Measurements from ENCODE around the gene CAPG.

GRCh38 chr2:85378257-85378656, 31.9 kb downstream of the CAPG start:
- TF ChIP-seq CTCF (conservative IDR thresholded peaks at IDR 0.05; ENCODE audit: low read length) (no peak), EZH2phosphoT487 (IDR thresholded peaks at IDR 0.05; ENCODE audit: borderline replicate concordance, low read depth, low read length) (no peak)
